Endothelial cell of umbilical vein (primary cell): Measurements from ENCODE around the gene LIG3. TPM values are rescaled to one million over a fixed set of nuclear protein-coding genes. Genes with fewer than 3 reads are reported as not detected.

Experiments
- BruUV-seq: library from RNA; stranded (reverse); fragments of 400-500 nt; replicated peaks from 2 replicates; lab custom pipeline; 2021; lab: Mats Ljungman, UMichigan
- CTCF ChIA-PET: fragments of 300-600, 350-600 bp; sonication (Branson Sonifier 250); formaldehyde crosslinking; loops from one replicate; lab custom pipeline; 2021; ENCODE audit warnings: antibody characterized with exemption, inconsistent platforms; lab: Charles Lee
- POLR2A ChIA-PET: fragments of 300-600, 350-600 bp; sonication (Branson Sonifier 250); formaldehyde crosslinking; loops from one replicate; lab custom pipeline; 2021; ENCODE audit warnings: antibody characterized with exemption, inconsistent platforms; lab: Charles Lee
- DNase-seq: peaks from one replicate; pipeline ENCODE4 v3.0.0-alpha.2; 2011; ENCODE audit warnings: low read depth, low spot score
- FAIRE-seq: peaks from 2 replicates; lab custom pipeline; 2011; peaks lifted over from hg19 to GRCh38; lab: Jason Lieb, UNC
- H2AFZ ChIP-seq: 2 replicates; pipeline ENCODE4 v1.6.0; 2012; ENCODE audit warnings: low read depth, low read length, control low read depth, inconsistent platforms
- H3K27ac ChIP-seq: 2 replicates; pipeline ENCODE4 v1.5.1; 2011; ENCODE audit warnings: low read depth, mild to moderate bottlenecking, control low read depth, low read length, moderate library complexity; ENCODE audit not compliant: insufficient read depth
- H3K27me3 ChIP-seq, 2 experiments: 2 replicates each; pipeline versions ENCODE4 v1.6.0 to v1.6.1; 2011; ENCODE audit warnings: low read length in 2 of 2, mixed read lengths in 1 of 2; ENCODE audit not compliant: control insufficient read depth in 2 of 2, insufficient read depth in 2 of 2
- H3K36me3 ChIP-seq, 2 experiments: 2 replicates in 1 of 2; 3 replicates in 1 of 2; pipeline ENCODE4 v1.5.1; 2011; ENCODE audit warnings: low read length in 2 of 2, mild to moderate bottlenecking in 1 of 2, moderate library complexity in 1 of 2; ENCODE audit not compliant: control insufficient read depth in 2 of 2, insufficient read depth in 2 of 2; ENCODE audit errors: extremely low read depth in 1 of 2
- H3K4me1 ChIP-seq: 3 replicates; pipeline ENCODE4 v1.5.1; 2011; ENCODE audit warnings: mild to moderate bottlenecking, low read length; ENCODE audit not compliant: control insufficient read depth, insufficient read depth; ENCODE audit errors: extremely low read depth
- H3K4me2 ChIP-seq: 2 replicates; pipeline ENCODE4 v1.6.1; 2011; ENCODE audit warnings: low read length, control low read depth, mixed read lengths; ENCODE audit not compliant: insufficient read depth
- H3K4me3 ChIP-seq, 3 experiments: fragments of 200-600 bp in 1 of 3; sonication (generic), shearing (Covaris generic) in 1 of 3; replicated peaks in 1 of 3; 2 replicates each; pipeline ENCODE4 v1.5.1; 2011 to 2016; ENCODE audit warnings: control low read depth in 3 of 3, low read length in 3 of 3, mild to moderate bottlenecking in 2 of 3, inconsistent platforms in 1 of 3, low read depth in 1 of 3, moderate library complexity in 1 of 3; ENCODE audit not compliant: insufficient read depth in 1 of 3
- H3K79me2 ChIP-seq: 2 replicates; pipeline ENCODE4 v1.6.0; 2012; ENCODE audit warnings: low read length, inconsistent platforms; ENCODE audit not compliant: control insufficient read depth, insufficient read depth
- H3K9ac ChIP-seq: replicated peaks from 2 replicates; pipeline ENCODE3; 2011; ENCODE audit warnings: low read length, control low read depth; ENCODE audit not compliant: insufficient read depth; ENCODE audit errors: extremely low read depth
- H3K9me1 ChIP-seq: replicated peaks from 3 replicates; pipeline ENCODE4 v1.6.0; 2011; ENCODE audit warnings: mild to moderate bottlenecking, low read length; ENCODE audit not compliant: control insufficient read depth, insufficient read depth; ENCODE audit errors: extremely low read depth
- H3K9me3 ChIP-seq: replicated peaks from 2 replicates; pipeline ENCODE4 v1.5.1; 2012; ENCODE audit warnings: low read length, inconsistent platforms; ENCODE audit not compliant: control insufficient read depth, insufficient read depth
- H4K20me1 ChIP-seq: replicated peaks from 2 replicates; pipeline ENCODE3; 2011; ENCODE audit warnings: mild to moderate bottlenecking, low read length; ENCODE audit not compliant: control insufficient read depth, insufficient read depth; ENCODE audit errors: extremely low read depth
- EZH2 ChIP-seq: IDR thresholded peaks from 2 replicates; pipeline ENCODE4 v1.6.1; 2012; ENCODE audit warnings: borderline replicate concordance, low read depth, mild to moderate bottlenecking, moderate library complexity, low read length, inconsistent platforms; ENCODE audit not compliant: severe bottlenecking
- GATA2 ChIP-seq: IDR thresholded peaks from 2 replicates; pipeline ENCODE4 v1.7.0; 2011; ENCODE audit warnings: low read depth, mild to moderate bottlenecking, moderate library complexity, mixed read lengths, low read length; ENCODE audit not compliant: insufficient read length, insufficient read depth
- JUN ChIP-seq: IDR thresholded peaks from 2 replicates; pipeline ENCODE4 v1.6.1; 2011; ENCODE audit warnings: borderline replicate concordance, low read depth; ENCODE audit not compliant: insufficient read length, insufficient read depth
- MYC ChIP-seq: IDR thresholded peaks from one replicate; pipeline ENCODE4 v1.6.1; 2011; ENCODE audit warnings: mild to moderate bottlenecking, low read depth, low read length
- POLR2A ChIP-seq: IDR thresholded peaks from 2 replicates; pipeline ENCODE4 v1.6.1; 2012; ENCODE audit warnings: low read depth, mild to moderate bottlenecking, control low read depth, low read length
- POLR2AphosphoS5 ChIP-seq: IDR thresholded peaks from 2 replicates; pipeline ENCODE4 v1.6.1; 2012; ENCODE audit warnings: low read depth, mild to moderate bottlenecking, control low read depth, low read length, moderate library complexity; ENCODE audit not compliant: insufficient read depth
- dilution Hi-C: fragments of 300-500 bp; cut with MboI; formaldehyde crosslinking; loops from one replicate; pipeline ENCODE4 v1.15.0; 2019; ENCODE audit warnings: low sequenced_read_pairs; ENCODE audit not compliant: extremely low pct_ligation_motif_present
- intact Hi-C: fragments of 100-400 bp; cut with micrococcal nuclease; formaldehyde crosslinking; loops from one replicate; pipeline ENCODE4 v1.10.0; 2022
- polyA plus RNA-seq, 4 experiments: library from polyadenylated mRNA; depleted of rRNA in 3 of 4; stranded (reverse) in 3 of 4; unstranded in 1 of 4; fragments of >200 nt; gene quantifications; 2 replicates each; pipeline versions ENCODE4 v1.2.1 to v1.2.3, GENCODE V29; 2011 to 2012; ENCODE audit warnings: missing spikeins in 1 of 4
- total RNA-seq: library from RNA; stranded (reverse); gene quantifications from 2 replicates; pipeline ENCODE4 v1.2.3, GENCODE V29; 2021
- TF ChIP-seq, protein P1 (sequence below): IDR thresholded peaks from 2 replicates; pipeline ENCODE4 v1.6.1; 2011; ENCODE audit not compliant: insufficient read depth, insufficient read length
- TF ChIP-seq, protein P2 (sequence below), 2 donors: IDR thresholded peaks; 1 replicate in 1 of 2; 2 replicates in 1 of 2; pipeline ENCODE4 v1.5.1; 2011; ENCODE audit warnings: low read length in 2 of 2, mild to moderate bottlenecking in 2 of 2, moderate library complexity in 2 of 2, control low read depth in 1 of 2, inconsistent platforms in 1 of 2, low read depth in 1 of 2; ENCODE audit not compliant: insufficient read depth in 1 of 2; ENCODE audit errors: extremely low read depth in 1 of 2

Gene LIG3
- total and polyA plus RNA-seq, 2 donors (not counting 3 experiments of a cell fraction or from before 2014, with no cell fraction given), result 25.8 to 35.3 TPM

DNA sequence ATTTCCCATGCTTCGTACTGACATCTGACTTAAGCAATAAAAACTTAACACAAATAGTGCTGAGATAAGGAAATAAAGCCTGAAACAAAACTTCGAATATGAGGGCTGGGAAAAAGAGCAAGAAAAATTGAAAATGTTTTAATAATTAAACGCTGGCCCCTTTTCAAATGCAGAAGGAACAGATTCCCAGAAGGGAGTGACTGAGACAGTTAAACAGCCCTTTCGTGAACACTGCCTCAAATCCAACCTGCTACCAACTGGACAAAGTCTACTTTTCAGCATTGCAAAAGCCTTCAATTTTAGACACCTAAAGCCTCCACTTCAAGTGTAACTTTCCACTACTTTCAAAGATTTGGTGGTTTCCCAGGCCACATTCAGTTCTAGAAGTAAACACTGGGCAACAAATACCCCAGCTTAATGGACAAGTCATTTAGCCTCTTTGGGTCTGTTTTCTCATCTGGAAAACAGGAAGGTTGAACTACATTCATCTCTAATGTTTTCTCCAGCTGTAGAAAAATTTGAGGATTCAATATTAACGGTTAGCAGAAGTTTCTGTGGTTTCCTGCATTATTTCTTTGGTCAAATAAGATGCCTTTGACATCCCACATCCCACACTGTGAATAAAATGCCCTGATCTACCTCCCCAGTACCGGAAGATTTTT, 71.4 kb downstream of the LIG3 start:
- no peak overlapping the region for H3K4me3 ChIP-seq
- H3K27ac ChIP-seq, result no peak overlapping the region
- H3K79me2 ChIP-seq, result peaks cover 4% of the 10 kb centered on the region
- POLR2A ChIA-PET, result no interaction called here
- no peaks in the 10 kb centered on the region for H3K9me3 ChIP-seq
- intact Hi-C loops (no loop called here), dilution Hi-C loops (no loop called here)
- H3K9ac ChIP-seq, result no peak overlapping the region
- H3K9me1 ChIP-seq, result no peaks in the 10 kb centered on the region
- peak; percentile 65 for DNase-seq
- BruUV-seq, result no TSS peak
- CTCF ChIA-PET, result no interaction called here
- no peak for FAIRE-seq
- H3K4me1 ChIP-seq, result peaks cover 18% of the 10 kb centered on the region
- no peak overlapping the region for H2AFZ ChIP-seq
- TF ChIP-seq JUN (no peak), EZH2 (no peak), MYC (no peak), POLR2AphosphoS5 (no peak), GATA2 (no peak), POLR2A (no peak)
- TF ChIP-seq, protein P1, sequence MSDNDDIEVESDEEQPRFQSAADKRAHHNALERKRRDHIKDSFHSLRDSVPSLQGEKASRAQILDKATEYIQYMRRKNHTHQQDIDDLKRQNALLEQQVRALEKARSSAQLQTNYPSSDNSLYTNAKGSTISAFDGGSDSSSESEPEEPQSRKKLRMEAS, result no peak
- no peaks in the 10 kb centered on the region for H3K36me3 ChIP-seq
- no peaks in the 10 kb centered on the region for H4K20me1 ChIP-seq
- no peaks in the 10 kb centered on the region for H3K27me3 ChIP-seq
- peak overlapping the region; percentile 49 for H3K4me2 ChIP-seq

DNA sequence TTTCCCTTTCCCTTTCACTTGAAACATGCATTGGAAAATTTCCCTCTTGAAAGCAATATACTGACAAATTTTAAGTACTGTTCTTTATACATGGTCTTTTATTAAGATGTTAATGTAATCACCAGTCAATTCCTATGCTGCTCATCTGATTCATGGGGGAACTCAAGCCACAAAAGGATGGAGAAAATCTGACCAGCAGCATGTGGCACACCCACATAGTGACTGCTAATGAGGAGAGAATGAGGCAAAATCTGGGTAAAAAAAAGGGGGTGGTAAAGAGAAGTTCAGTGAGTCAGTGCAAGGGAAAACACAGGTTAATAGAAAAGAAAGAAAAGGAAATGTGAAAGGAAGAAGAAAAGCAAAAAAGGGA, 71.9 kb downstream of the LIG3 start:
- BruUV-seq, result no TSS peak
- no peaks in the 10 kb centered on the region for H3K27me3 ChIP-seq
- H3K4me3 ChIP-seq, result no peak overlapping the region
- H4K20me1 ChIP-seq, result no peaks in the 10 kb centered on the region
- TF ChIP-seq MYC (no peak), EZH2 (no peak), POLR2A (no peak)
- TF ChIP-seq, protein P2, sequence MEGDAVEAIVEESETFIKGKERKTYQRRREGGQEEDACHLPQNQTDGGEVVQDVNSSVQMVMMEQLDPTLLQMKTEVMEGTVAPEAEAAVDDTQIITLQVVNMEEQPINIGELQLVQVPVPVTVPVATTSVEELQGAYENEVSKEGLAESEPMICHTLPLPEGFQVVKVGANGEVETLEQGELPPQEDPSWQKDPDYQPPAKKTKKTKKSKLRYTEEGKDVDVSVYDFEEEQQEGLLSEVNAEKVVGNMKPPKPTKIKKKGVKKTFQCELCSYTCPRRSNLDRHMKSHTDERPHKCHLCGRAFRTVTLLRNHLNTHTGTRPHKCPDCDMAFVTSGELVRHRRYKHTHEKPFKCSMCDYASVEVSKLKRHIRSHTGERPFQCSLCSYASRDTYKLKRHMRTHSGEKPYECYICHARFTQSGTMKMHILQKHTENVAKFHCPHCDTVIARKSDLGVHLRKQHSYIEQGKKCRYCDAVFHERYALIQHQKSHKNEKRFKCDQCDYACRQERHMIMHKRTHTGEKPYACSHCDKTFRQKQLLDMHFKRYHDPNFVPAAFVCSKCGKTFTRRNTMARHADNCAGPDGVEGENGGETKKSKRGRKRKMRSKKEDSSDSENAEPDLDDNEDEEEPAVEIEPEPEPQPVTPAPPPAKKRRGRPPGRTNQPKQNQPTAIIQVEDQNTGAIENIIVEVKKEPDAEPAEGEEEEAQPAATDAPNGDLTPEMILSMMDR (IDR thresholded peaks at IDR 0.05; ENCODE audit: extremely low read depth in 1 of 2, insufficient read depth in 1 of 2, low read depth in 1 of 2, low read length in 2 of 2), result no peak
- H3K4me2 ChIP-seq, result no peak overlapping the region
- peaks cover 4% of the 10 kb centered on the region for H3K79me2 ChIP-seq
- H3K9ac ChIP-seq, result no peak overlapping the region
- POLR2A ChIA-PET, result no interaction called here
- no peaks in the 10 kb centered on the region for H3K9me3 ChIP-seq
- intact Hi-C loops (no loop called here), dilution Hi-C loops (no loop called here)
- H3K9me1 ChIP-seq, result no peaks in the 10 kb centered on the region
- FAIRE-seq, result no peak
- no peak for DNase-seq
- H3K4me1 ChIP-seq, result peaks cover 13% of the 10 kb centered on the region
- CTCF ChIA-PET, result interaction anchor here (1.4 kb wide), 1 partner anchor 52 kb away, joined by 3 read pairs; no protein-coding TSS in a partner anchor
- no peaks in the 10 kb centered on the region for H3K36me3 ChIP-seq
- H2AFZ ChIP-seq, result no peak overlapping the region
- H3K27ac ChIP-seq, result no peak overlapping the region
